Measurements from ENCODE around the gene LMTK2. TPM values are rescaled to one million over a fixed set of nuclear protein-coding genes. Genes with fewer than 3 reads are reported as not detected.

The LMTK2 gene
- total RNA-seq, 1 donor from 2014 or later: 15.1 TPM

DNA sequence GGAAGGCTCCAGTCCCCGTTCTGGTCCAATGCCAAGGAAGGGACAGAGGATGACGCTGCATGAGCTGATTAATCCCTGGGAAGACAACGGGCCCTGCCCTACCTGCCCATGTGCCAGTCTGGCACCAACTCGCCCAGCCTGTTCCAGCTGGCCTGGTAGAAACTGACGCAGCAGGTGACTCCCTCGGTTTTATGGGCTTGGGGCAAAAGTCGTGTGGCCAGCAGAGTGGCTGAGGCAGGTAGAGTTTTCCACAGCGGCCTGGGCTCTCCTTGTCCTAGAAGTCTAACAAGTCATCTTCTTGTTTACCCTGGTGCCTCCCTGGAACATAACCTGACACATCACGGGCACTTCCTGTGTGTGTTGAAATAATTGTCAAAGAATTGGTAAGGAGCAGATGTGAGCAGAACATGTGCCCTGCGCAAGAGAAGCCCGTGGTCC is 20.4 kb upstream of the LMTK2 start:
- H3K27me3 Mint-ChIP-seq: no peaks in the 10 kb centered on the region
- H3K9me3 Mint-ChIP-seq: no peaks in the 10 kb centered on the region
- H3K27ac Mint-ChIP-seq: no peak overlapping the region
- H3K4me3 Mint-ChIP-seq: no peak overlapping the region
- no peaks in the 10 kb centered on the region for H3K36me3 Mint-ChIP-seq (ENCODE audit: low read depth)
- no peak for DNase-seq
- H3K4me1 Mint-ChIP-seq: no peaks in the 10 kb centered on the region
- intact Hi-C loops (cut with micrococcal nuclease): no loop called here

DNA sequence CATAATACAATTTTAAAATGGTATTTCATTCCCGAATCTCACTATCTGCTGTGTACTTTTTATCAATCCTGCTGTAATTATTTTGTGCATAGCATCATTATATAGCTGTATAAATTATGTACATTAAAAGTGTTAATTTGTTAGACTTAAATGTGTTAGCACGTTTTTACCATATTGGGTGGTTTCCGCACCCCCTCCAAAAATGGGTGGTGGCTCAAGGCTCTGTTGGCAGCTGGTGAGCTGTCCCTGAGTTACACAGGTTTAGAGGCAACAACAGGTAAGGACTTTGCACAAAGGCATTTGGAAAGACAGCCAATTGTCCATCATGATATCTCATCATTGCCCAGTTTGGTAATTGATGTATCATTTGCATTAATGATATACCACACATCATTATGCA is 18.6 kb upstream of the LMTK2 start:
- Mint-ChIP-seq H3K27me3 (peaks cover 2% of the 10 kb centered on the region), H3K36me3 (ENCODE audit: low read depth) (no peaks in the 10 kb centered on the region), H3K4me1 (no peaks in the 10 kb centered on the region), H3K4me3 (no peak overlapping the region), H3K27ac (no peak overlapping the region), H3K9me3 (no peaks in the 10 kb centered on the region)
- intact Hi-C loops (cut with micrococcal nuclease): no loop called here
- DNase-seq: no peak

DNA sequence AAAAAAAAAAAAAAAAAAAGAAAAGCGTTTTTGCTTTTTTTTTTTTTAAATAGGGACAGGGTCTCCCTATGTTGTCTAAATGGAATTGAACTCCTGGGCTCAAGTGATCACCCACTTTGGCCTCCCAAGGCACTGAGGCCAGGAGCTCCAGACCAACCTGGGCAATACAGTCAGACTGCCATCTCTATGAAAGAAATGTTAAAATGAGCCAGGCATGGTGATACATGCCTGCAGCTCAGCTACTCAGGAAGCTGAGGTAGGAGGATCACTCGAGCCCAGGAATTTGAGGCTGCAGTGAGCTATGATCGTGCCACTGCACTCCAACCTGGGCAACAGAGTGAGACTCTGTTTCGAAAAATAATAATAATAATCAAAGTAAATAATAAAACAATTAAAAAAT is 16.5 kb upstream of the LMTK2 start:
- Mint-ChIP-seq H3K4me1 (no peaks in the 10 kb centered on the region), H3K4me3 (no peak overlapping the region), H3K36me3 (ENCODE audit: low read depth) (no peaks in the 10 kb centered on the region), H3K9me3 (no peaks in the 10 kb centered on the region), H3K27ac (no peak overlapping the region), H3K27me3 (peaks cover 6% of the 10 kb centered on the region)
- intact Hi-C loops (cut with micrococcal nuclease): no loop called here
- no peak for DNase-seq

DNA sequence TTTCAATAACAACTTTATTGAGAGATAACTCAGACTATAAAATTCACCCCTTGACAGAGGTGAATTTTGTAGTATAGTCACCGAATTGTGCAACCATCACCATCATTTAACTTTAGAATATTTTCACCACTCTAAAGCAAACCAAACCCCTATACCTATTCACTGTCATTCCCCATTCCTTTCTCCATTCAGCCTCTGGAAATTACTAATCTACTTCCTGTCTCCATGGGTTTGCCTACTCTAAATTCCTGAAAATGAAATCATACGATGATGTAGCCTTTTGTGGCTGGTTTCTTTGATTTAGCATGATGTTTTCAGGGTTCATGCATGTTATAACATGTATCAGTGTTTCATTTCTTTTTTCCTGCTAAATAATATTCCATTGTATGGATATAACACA is 15.6 kb upstream of the LMTK2 start:
- no peak for DNase-seq
- Mint-ChIP-seq H3K36me3 (ENCODE audit: low read depth) (no peaks in the 10 kb centered on the region), H3K27ac (no peak overlapping the region), H3K9me3 (no peaks in the 10 kb centered on the region), H3K4me3 (no peak overlapping the region), H3K4me1 (no peaks in the 10 kb centered on the region), H3K27me3 (peaks cover 8% of the 10 kb centered on the region)
- intact Hi-C loops (cut with micrococcal nuclease): no loop called here

DNA sequence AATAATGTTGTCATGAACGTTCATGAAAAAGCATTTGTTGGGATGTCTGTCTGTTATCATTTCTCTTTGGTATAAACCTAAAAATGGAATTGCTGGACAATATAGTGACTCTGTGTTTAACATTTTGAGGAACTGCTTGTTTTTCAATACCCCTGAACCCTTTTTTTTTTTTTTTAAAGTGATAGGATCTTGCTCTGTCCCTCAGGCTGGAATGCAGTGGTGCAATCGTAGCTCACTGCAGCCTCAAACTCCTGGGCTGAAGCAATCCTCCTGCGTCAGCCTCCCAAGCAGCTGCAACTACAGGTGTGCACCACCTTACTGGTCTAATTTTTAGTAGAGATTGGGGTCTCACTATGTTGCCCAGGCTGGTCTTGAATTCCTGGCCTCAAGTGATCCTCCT is 15.1 kb upstream of the LMTK2 start:
- DNase-seq: no peak
- H3K4me1 Mint-ChIP-seq: no peaks in the 10 kb centered on the region
- H3K27me3 Mint-ChIP-seq: peaks cover 8% of the 10 kb centered on the region
- intact Hi-C loops (cut with micrococcal nuclease): no loop called here
- H3K9me3 Mint-ChIP-seq: peaks cover 2% of the 10 kb centered on the region
- no peak overlapping the region for H3K27ac Mint-ChIP-seq
- no peaks in the 10 kb centered on the region for H3K36me3 Mint-ChIP-seq (ENCODE audit: low read depth)
- no peak overlapping the region for H3K4me3 Mint-ChIP-seq

DNA sequence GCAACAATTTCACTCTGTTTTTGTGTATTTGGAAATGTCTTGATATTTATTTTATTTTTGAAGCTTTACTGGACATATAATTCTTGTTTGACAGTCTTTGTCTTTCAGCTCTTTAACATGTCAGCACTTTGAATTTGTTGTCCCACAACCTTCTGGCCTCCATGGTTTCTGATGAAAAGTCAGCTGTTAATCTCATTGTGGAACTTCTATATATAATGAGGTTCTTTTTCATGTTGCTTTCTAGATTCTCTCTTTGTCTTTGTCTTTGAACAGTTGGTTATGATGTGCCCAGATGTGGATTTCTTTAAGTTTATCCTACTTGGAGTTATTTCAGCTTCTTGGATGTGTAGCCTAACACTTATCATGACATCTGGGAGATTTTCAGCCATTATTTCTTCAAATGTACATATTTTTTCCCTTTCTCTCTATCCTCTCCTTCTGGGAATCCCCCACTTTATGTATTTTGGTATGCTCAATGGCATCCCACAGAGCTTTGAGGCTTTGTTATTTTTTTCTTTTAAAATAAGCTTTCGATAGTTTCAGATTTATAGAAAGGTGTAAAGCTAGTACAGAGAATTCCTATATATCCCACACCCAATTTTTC is 9.5 kb upstream of the LMTK2 start:
- intact Hi-C loops (cut with micrococcal nuclease): no loop called here
- H3K27ac Mint-ChIP-seq: no peak overlapping the region
- no peak overlapping the region for H3K4me3 Mint-ChIP-seq
- H3K4me1 Mint-ChIP-seq: no peaks in the 10 kb centered on the region
- peaks cover 9% of the 10 kb centered on the region for H3K27me3 Mint-ChIP-seq
- H3K36me3 Mint-ChIP-seq (ENCODE audit: low read depth): no peaks in the 10 kb centered on the region
- no peak for DNase-seq
- H3K9me3 Mint-ChIP-seq: peaks cover 31% of the 10 kb centered on the region

DNA sequence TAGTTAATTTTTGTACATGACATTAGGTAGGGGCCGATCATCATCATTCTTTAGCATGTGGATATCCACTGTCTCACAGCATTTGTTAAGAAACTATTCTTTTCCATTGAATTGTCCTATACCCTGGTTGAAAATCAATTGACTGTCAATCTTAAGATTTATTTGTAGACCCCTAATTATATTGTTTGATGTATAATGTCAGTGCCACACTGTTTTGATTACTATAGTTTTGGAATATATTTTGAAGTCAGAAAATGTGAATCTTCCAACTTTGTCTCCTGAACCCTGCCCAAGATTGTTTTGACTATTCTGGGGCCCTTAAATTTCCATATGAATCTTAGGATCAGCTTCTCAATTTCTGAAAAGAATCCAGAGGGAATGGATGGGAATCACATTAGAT is 6.6 kb upstream of the LMTK2 start:
- Mint-ChIP-seq H3K9me3 (peaks cover 31% of the 10 kb centered on the region), H3K4me1 (no peaks in the 10 kb centered on the region), H3K4me3 (no peak overlapping the region), H3K27me3 (peaks cover 5% of the 10 kb centered on the region), H3K36me3 (ENCODE audit: low read depth) (no peaks in the 10 kb centered on the region), H3K27ac (no peak overlapping the region)
- no peak for DNase-seq
- intact Hi-C loops (cut with micrococcal nuclease): no loop called here

DNA sequence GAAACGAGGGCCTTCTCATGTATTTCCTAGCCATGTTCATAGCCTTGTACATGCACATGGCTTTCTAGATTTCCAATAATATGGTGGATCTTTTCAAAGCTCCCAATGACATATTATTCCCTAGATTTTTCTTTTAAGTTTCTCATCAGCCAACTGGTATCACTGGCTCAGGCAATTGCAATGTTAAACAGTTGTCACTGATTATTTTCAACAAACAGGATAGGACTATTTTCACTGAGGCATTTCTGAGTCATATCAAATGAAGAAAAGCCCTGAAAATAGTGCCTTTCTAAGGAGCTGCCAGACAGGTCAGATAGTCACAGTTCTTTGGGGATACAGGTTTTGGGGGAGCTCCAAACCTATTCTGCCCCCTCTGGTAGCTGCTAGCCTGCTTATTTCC is 4.5 kb upstream of the LMTK2 start:
- no peak for DNase-seq
- Mint-ChIP-seq H3K4me3 (no peak overlapping the region), H3K27ac (no peak overlapping the region), H3K9me3 (peaks cover 22% of the 10 kb centered on the region), H3K36me3 (ENCODE audit: low read depth) (peaks cover 2% of the 10 kb centered on the region), H3K4me1 (peaks cover 4% of the 10 kb centered on the region), H3K27me3 (peaks cover 1% of the 10 kb centered on the region)
- intact Hi-C loops (cut with micrococcal nuclease): no loop called here

DNA sequence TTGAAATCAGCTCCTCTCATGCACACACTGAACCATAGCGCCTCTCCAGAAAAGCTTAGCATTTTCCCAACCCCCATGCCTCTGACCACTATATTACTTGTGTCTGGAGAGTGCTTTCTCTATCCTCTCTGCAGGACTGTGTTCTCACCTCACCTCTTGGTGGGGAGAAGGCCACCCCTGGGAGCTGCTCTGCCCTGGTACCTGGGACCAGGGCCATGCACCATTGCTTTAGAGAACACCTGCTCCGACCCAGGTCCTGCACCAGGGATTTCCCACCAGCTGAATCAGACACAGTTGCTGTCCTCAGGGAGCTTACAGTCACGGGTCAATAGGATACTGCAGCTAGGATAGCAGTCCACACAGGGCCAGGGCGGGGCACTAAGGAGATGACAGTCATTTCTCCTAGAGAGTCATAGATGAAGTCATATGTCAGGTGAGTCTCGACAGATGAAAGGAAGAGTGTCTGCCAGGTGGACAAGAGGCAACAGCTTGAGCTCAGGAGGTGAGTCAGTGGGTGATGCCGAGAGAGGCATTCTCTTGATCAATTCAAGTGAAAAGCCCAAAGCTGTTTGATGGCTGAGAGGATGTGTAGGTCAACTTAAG is 619 bp upstream of the LMTK2 start:
- Mint-ChIP-seq H3K27ac (peak overlapping the region; percentile 80), H3K27me3 (no peaks in the 10 kb centered on the region), H3K9me3 (peaks cover 4% of the 10 kb centered on the region), H3K4me3 (peak overlapping the region; percentile 99), H3K36me3 (ENCODE audit: low read depth) (peaks cover 2% of the 10 kb centered on the region), H3K4me1 (peaks cover 20% of the 10 kb centered on the region)
- peak; percentile 67 for DNase-seq
- intact Hi-C loops (cut with micrococcal nuclease): loop anchor here (1.0 to 5.0 kb wide), 6 partner anchors 27 to 234 kb away; partner anchors contain the start of genes ASNS and TECPR1

DNA sequence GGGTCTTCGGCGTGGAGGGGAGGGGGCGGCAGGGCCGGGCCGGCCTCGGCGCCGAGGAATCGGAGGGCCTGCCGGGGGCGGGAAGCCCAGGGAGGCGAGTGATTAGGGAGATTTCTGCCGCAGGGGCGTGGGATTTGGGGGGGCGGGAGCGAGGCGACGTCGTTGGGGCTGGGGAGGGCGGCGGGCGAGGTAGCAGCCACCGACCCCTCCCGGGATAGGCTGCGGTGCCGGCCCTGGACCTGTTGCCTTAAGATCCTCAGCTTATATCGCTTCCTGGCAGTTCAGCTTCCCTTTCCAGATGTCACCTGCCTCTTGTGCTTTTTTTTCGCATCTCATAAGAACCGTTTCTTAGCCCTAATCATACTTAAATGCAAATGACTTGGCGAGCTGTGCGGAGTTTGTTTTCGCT is 655 bp downstream of the LMTK2 start:
- peak overlapping the region; percentile 99 for H3K4me3 Mint-ChIP-seq
- H3K9me3 Mint-ChIP-seq: no peaks in the 10 kb centered on the region
- peaks cover 2% of the 10 kb centered on the region for H3K36me3 Mint-ChIP-seq (ENCODE audit: low read depth)
- H3K4me1 Mint-ChIP-seq: peaks cover 20% of the 10 kb centered on the region
- H3K27me3 Mint-ChIP-seq: no peaks in the 10 kb centered on the region
- peak overlapping the region; percentile 73 for H3K27ac Mint-ChIP-seq
- no peak for DNase-seq
- intact Hi-C loops (cut with micrococcal nuclease): loop anchor here (2.0 to 5.0 kb wide), 4 partner anchors 25 to 235 kb away; partner anchors contain the start of genes ASNS and TECPR1

DNA sequence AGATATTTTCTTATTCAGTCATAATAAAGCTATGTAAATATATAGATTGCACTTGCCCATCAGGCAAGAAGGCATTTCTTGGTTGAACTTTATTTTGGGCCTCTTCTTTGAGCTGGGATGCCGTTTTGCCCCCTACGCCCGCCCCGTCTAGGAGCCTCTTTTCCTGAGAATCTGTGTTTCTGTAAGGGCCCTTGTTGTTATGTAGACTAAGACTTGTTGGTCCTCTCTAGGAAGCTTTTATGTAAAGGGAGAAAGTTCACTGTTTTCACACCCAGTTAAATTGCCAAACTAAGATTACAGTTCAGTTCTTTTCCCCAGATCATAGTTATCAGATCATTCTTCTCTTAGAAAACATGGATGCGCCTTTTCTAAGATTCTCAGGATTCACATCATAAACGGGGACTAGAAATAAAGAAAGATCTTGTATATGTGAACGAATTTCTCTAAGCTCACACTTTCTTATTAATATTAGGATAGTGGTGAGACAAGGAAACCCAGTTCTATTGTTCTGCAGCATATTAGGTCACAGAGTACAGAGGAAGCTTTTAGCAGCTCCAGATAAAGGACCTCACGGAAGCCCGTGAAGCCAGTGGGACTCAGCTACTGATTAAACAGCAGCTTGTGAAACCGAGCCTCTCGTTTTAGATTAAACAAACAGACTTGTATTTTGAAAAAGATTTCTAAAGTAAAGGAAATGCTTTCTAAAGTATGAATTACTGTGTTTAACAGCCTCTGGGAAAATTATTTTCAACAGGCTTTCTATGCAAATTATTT is 3.8 kb downstream of the LMTK2 start:
- intact Hi-C loops (cut with micrococcal nuclease): no loop called here
- peaks cover 32% of the 10 kb centered on the region for H3K4me1 Mint-ChIP-seq
- H3K27me3 Mint-ChIP-seq: no peaks in the 10 kb centered on the region
- peaks cover 8% of the 10 kb centered on the region for H3K36me3 Mint-ChIP-seq (ENCODE audit: low read depth)
- H3K9me3 Mint-ChIP-seq: no peaks in the 10 kb centered on the region
- no peak overlapping the region for H3K4me3 Mint-ChIP-seq
- H3K27ac Mint-ChIP-seq: no peak overlapping the region
- DNase-seq: no peak

DNA sequence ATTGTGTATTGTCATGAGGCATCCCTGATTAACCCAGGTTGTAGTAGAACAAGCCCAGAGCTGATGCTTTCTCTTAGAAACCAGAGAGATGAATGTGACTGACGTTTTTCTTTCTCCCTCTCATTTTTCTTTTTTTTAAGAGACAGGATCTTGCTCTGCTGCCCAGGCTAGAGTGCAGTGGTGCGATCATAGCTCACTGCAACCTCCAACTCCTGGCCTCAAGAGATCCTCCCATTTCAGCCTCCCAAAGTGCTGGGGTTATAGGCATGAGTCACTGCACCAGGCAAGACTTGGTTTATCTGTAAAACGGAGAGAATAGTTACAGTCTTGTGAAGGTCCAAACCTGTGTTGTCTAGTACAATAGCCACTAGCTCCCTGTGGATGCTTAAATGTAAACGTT is 5.4 kb downstream of the LMTK2 start:
- no peaks in the 10 kb centered on the region for H3K9me3 Mint-ChIP-seq
- intact Hi-C loops (cut with micrococcal nuclease): no loop called here
- no peaks in the 10 kb centered on the region for H3K27me3 Mint-ChIP-seq
- no peak overlapping the region for H3K4me3 Mint-ChIP-seq
- H3K4me1 Mint-ChIP-seq: peaks cover 29% of the 10 kb centered on the region
- no peak for DNase-seq
- H3K27ac Mint-ChIP-seq: no peak overlapping the region
- H3K36me3 Mint-ChIP-seq (ENCODE audit: low read depth): peaks cover 6% of the 10 kb centered on the region

DNA sequence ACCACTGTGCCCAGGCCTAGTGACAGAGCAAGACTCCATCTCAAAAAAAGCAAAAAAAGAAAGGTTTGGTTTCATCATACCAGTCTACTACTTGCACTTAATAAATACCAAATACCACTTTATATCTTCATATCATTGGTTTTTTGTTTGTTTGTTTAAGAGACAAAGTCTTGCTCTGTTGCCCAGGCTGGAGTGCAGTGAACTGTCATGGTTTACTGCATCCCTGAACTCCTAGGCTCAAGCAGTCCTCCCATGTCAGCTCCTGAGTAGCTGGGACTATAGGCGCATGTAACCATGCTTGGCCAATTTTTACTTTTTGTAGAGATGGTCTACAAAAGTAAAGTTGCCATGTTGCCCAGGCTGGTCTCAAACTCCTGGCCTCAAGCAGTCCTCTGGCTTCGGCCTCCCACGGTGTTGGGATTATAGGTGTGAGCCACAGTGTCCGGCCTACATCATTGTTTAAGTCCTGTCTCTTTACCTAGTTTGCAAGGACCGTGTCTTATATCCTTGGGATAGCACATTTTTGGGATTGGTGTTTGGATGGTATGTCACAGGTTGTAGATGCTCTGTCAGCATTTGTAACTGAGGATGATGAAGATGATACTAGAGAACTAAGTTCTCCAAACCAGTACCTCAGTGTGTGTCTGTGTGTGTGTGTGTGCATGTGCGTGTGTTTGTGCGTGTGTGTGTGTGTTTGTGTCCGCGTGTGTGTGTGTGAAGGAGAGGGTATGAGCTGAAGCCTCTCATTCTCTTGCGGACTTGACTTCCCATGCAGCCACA is 9.3 kb downstream of the LMTK2 start:
- no peaks in the 10 kb centered on the region for H3K27me3 Mint-ChIP-seq
- no peaks in the 10 kb centered on the region for H3K9me3 Mint-ChIP-seq
- H3K36me3 Mint-ChIP-seq (ENCODE audit: low read depth): peaks cover 6% of the 10 kb centered on the region
- peaks cover 16% of the 10 kb centered on the region for H3K4me1 Mint-ChIP-seq
- no peak for DNase-seq
- H3K27ac Mint-ChIP-seq: no peak overlapping the region
- intact Hi-C loops (cut with micrococcal nuclease): no loop called here
- H3K4me3 Mint-ChIP-seq: no peak overlapping the region

All from activated CD4-positive, alpha-beta T cell treated with anti-CD3 and anti-CD28 coated beads, Interleukin-2, amount 10 ng/mL, durations not matched to agents 24 days and 14 days (primary cell).